Neural progenitor cell (in vitro differentiated cells): Measurements from ENCODE around the gene DELE1. TPM values are rescaled to one million over a fixed set of nuclear protein-coding genes. Genes with fewer than 3 reads are reported as not detected.

Experiments
- DNase-seq: peaks from one replicate; pipeline ENCODE4 v3.0.0-alpha.2; 2016; ENCODE audit warnings: low spot score
- H2AFZ ChIP-seq: fragments of 200-600 bp; sonication (generic); replicated peaks from 2 replicates; pipeline ENCODE4 v1.6.1; 2016; ENCODE audit warnings: antibody characterized with exemption
- H3F3A ChIP-seq: fragments of 200-600 bp; sonication (generic); 2 replicates; pipeline ENCODE4 v1.6.1; 2016; ENCODE audit warnings: antibody characterized with exemption, low read depth
- H3K27ac ChIP-seq: fragments of 200-600 bp; sonication (generic); 2 replicates; pipeline ENCODE4 v1.5.1; 2016; ENCODE audit warnings: mild to moderate bottlenecking
- H3K27me3 ChIP-seq: fragments of 200-600 bp; sonication (generic); 2 replicates; pipeline ENCODE4 v1.6.1; 2016; ENCODE audit warnings: mild to moderate bottlenecking, moderate library complexity
- H3K36me3 ChIP-seq: fragments of 200-600 bp; sonication (generic); 2 replicates; pipeline ENCODE4 v1.5.1; 2016
- H3K4me1 ChIP-seq: fragments of 200-600 bp; sonication (generic); 2 replicates; pipeline ENCODE4 v1.6.1; 2016; ENCODE audit warnings: mixed run types
- H3K4me2 ChIP-seq: fragments of 200-600 bp; sonication (generic); 2 replicates; pipeline ENCODE4 v1.6.1; 2016
- H3K4me3 ChIP-seq: fragments of 200-600 bp; sonication (generic); 2 replicates; pipeline ENCODE4 v1.5.1; 2016
- H3K79me2 ChIP-seq: fragments of 200-600 bp; sonication (generic); 2 replicates; pipeline ENCODE4 v1.6.1; 2016; ENCODE audit warnings: low read depth
- H3K9ac ChIP-seq: fragments of 200-600 bp; sonication (generic); 2 replicates; pipeline ENCODE4 v1.6.1; 2016
- H3K9me3 ChIP-seq: fragments of 200-600 bp; sonication (generic); 2 replicates; pipeline ENCODE4 v1.5.1; 2016; ENCODE audit warnings: low read depth
- H4K20me1 ChIP-seq: fragments of 200-600 bp; sonication (generic); 2 replicates; pipeline ENCODE4 v1.6.1; 2016; ENCODE audit warnings: low read depth
- H3K27ac Mint-ChIP-seq: 3 replicates; pipeline ENCODE4 v1.8.0; 2021; ENCODE audit warnings: mixed read lengths
- H3K27me3 Mint-ChIP-seq: 2 replicates; pipeline ENCODE4 v1.8.0; 2022; ENCODE audit warnings: low read depth, mild to moderate bottlenecking, inconsistent platforms, moderate library complexity, mixed read lengths; ENCODE audit not compliant: insufficient read depth
- H3K36me3 Mint-ChIP-seq: 3 replicates; pipeline ENCODE4 v1.8.0; 2021; ENCODE audit warnings: mixed read lengths
- H3K4me1 Mint-ChIP-seq: 3 replicates; pipeline ENCODE4 v1.8.0; 2021; ENCODE audit warnings: mixed read lengths
- H3K4me3 Mint-ChIP-seq: 3 replicates; pipeline ENCODE4 v1.8.0; 2021; ENCODE audit warnings: mild to moderate bottlenecking, moderate library complexity, mixed read lengths
- H3K9me3 Mint-ChIP-seq: 3 replicates; pipeline ENCODE4 v1.8.0; 2020; ENCODE audit warnings: mixed read lengths
- CTCF ChIP-seq: fragments of 200-600 bp; sonication (generic); IDR thresholded peaks from 2 replicates; pipeline ENCODE4 v1.5.1; 2017; ENCODE audit warnings: antibody characterized with exemption, mild to moderate bottlenecking
- EZH2 ChIP-seq: fragments of 200-600 bp; sonication (generic); IDR thresholded peaks from 2 replicates; pipeline ENCODE4 v1.6.1; 2017; ENCODE audit warnings: antibody characterized with exemption, mild to moderate bottlenecking, moderate library complexity
- EZH2phosphoT487 ChIP-seq: fragments of 200-600 bp; sonication (generic); IDR thresholded peaks from 2 replicates; pipeline ENCODE4 v1.6.1; 2017; ENCODE audit warnings: antibody characterized with exemption
- total RNA-seq: library from RNA; depleted of rRNA; stranded (reverse); fragments of >200 nt; gene quantifications from 2 replicates; pipeline ENCODE4 v1.2.3, GENCODE V29; 2015; ENCODE audit warnings: low replicate concordance

DELE1 gene
- total RNA-seq, 1 donor from 2014 or later, result 47.7 TPM

- Histone ChIP-seq H4K20me1 (no peaks in the 10 kb centered on the region), H2AFZ (no peak overlapping the region), H3K4me2 (no peak overlapping the region), H3F3A (no peaks in the 10 kb centered on the region), H3K4me3 (no peak overlapping the region), H3K9ac (no peak overlapping the region), H3K4me1 (peaks cover 5% of the 10 kb centered on the region), H3K27me3 (no peaks in the 10 kb centered on the region), H3K36me3 (no peaks in the 10 kb centered on the region), H3K27ac (no peak overlapping the region), H3K9me3 (no peaks in the 10 kb centered on the region), H3K79me2 (no peaks in the 10 kb centered on the region)
- DNase-seq, result no peak
- TF ChIP-seq EZH2phosphoT487 (no peak), CTCF (no peak), EZH2 (no peak)
- no peaks in the 10 kb centered on the region for H3K4me1 Mint-ChIP-seq
- H3K27me3 Mint-ChIP-seq, result no peaks in the 10 kb centered on the region
- no peak overlapping the region for H3K4me3 Mint-ChIP-seq
- no peaks in the 10 kb centered on the region for H3K36me3 Mint-ChIP-seq
- no peaks in the 10 kb centered on the region for H3K9me3 Mint-ChIP-seq
- no peak overlapping the region for H3K27ac Mint-ChIP-seq
These were observed 17.2 kb upstream of the DELE1 start for GRCh38 chr5:141906517-141906916.

DNA sequence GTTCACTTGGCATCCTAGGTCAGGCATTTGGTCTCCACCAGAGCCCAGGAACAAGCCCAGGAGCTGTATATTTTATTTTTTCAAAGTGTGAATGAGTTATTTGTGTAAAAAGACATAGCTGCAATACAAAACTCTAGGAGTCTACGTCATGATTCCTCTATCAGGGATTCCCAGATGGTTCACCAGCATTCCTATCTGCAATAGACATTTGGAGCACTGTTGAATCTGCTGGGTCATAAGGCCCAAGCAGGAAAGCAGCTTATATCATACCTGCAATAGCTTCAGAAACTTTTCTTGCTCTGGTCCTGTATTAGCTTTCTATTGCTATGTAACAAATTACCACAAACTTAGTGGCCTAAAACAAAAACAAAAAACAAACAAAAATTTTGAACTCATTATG is 16.7 kb upstream of the DELE1 start:
- TF ChIP-seq EZH2 (no peak), EZH2phosphoT487 (no peak), CTCF (no peak)
- Histone ChIP-seq H3F3A (no peaks in the 10 kb centered on the region), H4K20me1 (no peaks in the 10 kb centered on the region), H3K36me3 (no peaks in the 10 kb centered on the region), H2AFZ (no peak overlapping the region), H3K4me3 (no peak overlapping the region), H3K27me3 (no peaks in the 10 kb centered on the region), H3K27ac (no peak overlapping the region), H3K4me1 (peaks cover 5% of the 10 kb centered on the region), H3K4me2 (no peak overlapping the region), H3K79me2 (no peaks in the 10 kb centered on the region), H3K9me3 (no peaks in the 10 kb centered on the region), H3K9ac (no peak overlapping the region)
- no peaks in the 10 kb centered on the region for H3K36me3 Mint-ChIP-seq
- H3K27me3 Mint-ChIP-seq, result no peaks in the 10 kb centered on the region
- H3K27ac Mint-ChIP-seq, result no peak overlapping the region
- no peaks in the 10 kb centered on the region for H3K4me1 Mint-ChIP-seq
- DNase-seq, result no peak
- H3K9me3 Mint-ChIP-seq, result no peaks in the 10 kb centered on the region
- H3K4me3 Mint-ChIP-seq, result no peak overlapping the region

DNA sequence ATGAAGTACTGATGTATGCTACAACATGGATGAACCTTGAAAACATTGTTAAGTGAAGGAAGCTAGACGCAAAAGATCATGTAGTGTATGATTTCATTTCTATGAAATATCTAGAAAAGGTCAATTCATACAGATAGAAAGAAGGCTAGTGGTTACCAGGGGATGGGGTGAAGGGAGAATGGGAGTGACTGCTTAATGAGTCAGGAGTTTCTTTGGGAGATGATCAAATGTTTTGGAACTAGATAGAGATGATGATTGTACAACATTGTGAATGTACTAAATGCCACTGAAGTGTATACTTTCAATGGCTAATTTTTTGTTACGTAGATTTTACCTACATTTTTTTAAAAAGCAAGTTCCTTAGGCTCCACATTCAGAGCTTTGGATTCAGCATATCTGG is 14.9 kb upstream of the DELE1 start:
- peaks cover 7% of the 10 kb centered on the region for H3K4me1 ChIP-seq
- H3K36me3 Mint-ChIP-seq, result no peaks in the 10 kb centered on the region

More for the DNA sequence above, 14.9 kb upstream of the DELE1 start:
- no peak for TF ChIP-seq EZH2phosphoT487
- no peak for TF ChIP-seq CTCF
- no peak for TF ChIP-seq EZH2
- no peaks in the 10 kb centered on the region for H3K79me2 ChIP-seq
- H3F3A ChIP-seq, result no peaks in the 10 kb centered on the region
- H3K27ac Mint-ChIP-seq, result no peak overlapping the region
- H3K36me3 ChIP-seq, result no peaks in the 10 kb centered on the region
- H3K4me3 Mint-ChIP-seq, result no peak overlapping the region
- H2AFZ ChIP-seq, result no peak overlapping the region
- no peak overlapping the region for H3K4me2 ChIP-seq
- H3K9ac ChIP-seq, result no peak overlapping the region
- H4K20me1 ChIP-seq, result no peaks in the 10 kb centered on the region
- peaks cover 18% of the 10 kb centered on the region for H3K27me3 ChIP-seq
- H3K4me1 Mint-ChIP-seq, result peaks cover 8% of the 10 kb centered on the region
- no peak overlapping the region for H3K27ac ChIP-seq
- peaks cover 9% of the 10 kb centered on the region for H3K27me3 Mint-ChIP-seq
- H3K9me3 Mint-ChIP-seq, result no peaks in the 10 kb centered on the region
- H3K4me3 ChIP-seq, result no peak overlapping the region
- no peaks in the 10 kb centered on the region for H3K9me3 ChIP-seq
- DNase-seq, result no peak
